ENCODE data around the gene ISCA2. TPM values are rescaled to one million over a fixed set of nuclear protein-coding genes. Genes with fewer than 3 reads are reported as not detected.

ISCA2 gene
- total RNA-seq, 4 donors from 2014 or later: 7.9 to 14.7 (median 11.2) TPM

- WGBS: 60% methylated on average over 9 of the region's 10 CpGs
- H3K4me3 ChIP-seq: no peak overlapping the region
- no peaks in the 10 kb centered on the region for H3K36me3 ChIP-seq
- H3K9me3 ChIP-seq: no peaks in the 10 kb centered on the region
- H3K27me3 ChIP-seq: no peaks in the 10 kb centered on the region
- H3K4me1 ChIP-seq: peaks cover 6% of the 10 kb centered on the region
- TF ChIP-seq POLR2A (IDR thresholded peaks at IDR 0.05): no peak
- TF ChIP-seq CTCF (IDR thresholded peaks at IDR 0.05): peak in 1 of 2 donors; percentile 53
- DNase-seq (ENCODE audit: low spot score in 2 of 2): no peak
- H3K27ac ChIP-seq: no peak overlapping the region
These were observed 34.1 kb upstream of the ISCA2 start for GRCh38 chr14:74459289-74459946.

- Histone ChIP-seq H3K4me1 (peaks cover 6% of the 10 kb centered on the region), H3K27me3 (no peaks in the 10 kb centered on the region), H3K9me3 (no peaks in the 10 kb centered on the region), H3K36me3 (no peaks in the 10 kb centered on the region), H3K4me3 (no peak overlapping the region), H3K27ac (no peak overlapping the region)
- DNase-seq (ENCODE audit: low spot score in 2 of 2): no peak
- WGBS: 79% methylated on average over 6 of the region's 6 CpGs
- TF ChIP-seq POLR2AphosphoS5 (IDR thresholded peaks at IDR 0.05): no peak
- TF ChIP-seq CTCF (IDR thresholded peaks at IDR 0.05): no peak
- no peak for TF ChIP-seq EP300 (IDR thresholded peaks at IDR 0.05)
- no peak for TF ChIP-seq POLR2A (IDR thresholded peaks at IDR 0.05)
These were observed 33.6 kb upstream of the ISCA2 start for GRCh38 chr14:74459976-74460375.

GRCh38 chr14:74462993-74463392 is 30.6 kb upstream of the ISCA2 start:
- 100% methylated on average over 3 of the region's 3 CpGs for WGBS
- no peak for DNase-seq (ENCODE audit: low spot score in 2 of 2)
- Histone ChIP-seq H3K27ac (no peak overlapping the region), H3K4me3 (no peak overlapping the region), H3K9me3 (no peaks in the 10 kb centered on the region), H3K27me3 (no peaks in the 10 kb centered on the region), H3K4me1 (peaks cover 6% of the 10 kb centered on the region), H3K36me3 (no peaks in the 10 kb centered on the region)
- TF ChIP-seq EP300 (IDR thresholded peaks at IDR 0.05) (no peak), POLR2AphosphoS5 (IDR thresholded peaks at IDR 0.05) (no peak), POLR2A (IDR thresholded peaks at IDR 0.05) (no peak), CTCF (IDR thresholded peaks at IDR 0.05) (no peak)

- no peak overlapping the region for H3K4me3 ChIP-seq
- 88% methylated on average over 5 of the region's 5 CpGs for WGBS
- H3K4me1 ChIP-seq: peaks cover 12% of the 10 kb centered on the region
- no peak for TF ChIP-seq EP300 (IDR thresholded peaks at IDR 0.05)
- TF ChIP-seq POLR2A (IDR thresholded peaks at IDR 0.05): no peak
- TF ChIP-seq CTCF (IDR thresholded peaks at IDR 0.05): no peak
- no peak for TF ChIP-seq POLR2AphosphoS5 (IDR thresholded peaks at IDR 0.05)
- no peaks in the 10 kb centered on the region for H3K9me3 ChIP-seq
- H3K27ac ChIP-seq: no peak overlapping the region
- H3K36me3 ChIP-seq: no peaks in the 10 kb centered on the region
- H3K27me3 ChIP-seq: no peaks in the 10 kb centered on the region
- no peak for DNase-seq (ENCODE audit: low spot score in 2 of 2)
These were observed 29.9 kb upstream of the ISCA2 start for GRCh38 chr14:74463697-74464096.

GRCh38 chr14:74464785-74465184 is 28.8 kb upstream of the ISCA2 start:
- no peak overlapping the region for H3K4me3 ChIP-seq
- H3K27ac ChIP-seq: no peak overlapping the region
- WGBS: 59% methylated on average over 2 of the region's 3 CpGs
- H3K27me3 ChIP-seq: no peaks in the 10 kb centered on the region
- peaks cover 16% of the 10 kb centered on the region for H3K4me1 ChIP-seq
- TF ChIP-seq POLR2A (IDR thresholded peaks at IDR 0.05) (no peak), POLR2AphosphoS5 (IDR thresholded peaks at IDR 0.05) (no peak), CTCF (IDR thresholded peaks at IDR 0.05) (no peak), EP300 (IDR thresholded peaks at IDR 0.05) (no peak)
- DNase-seq (ENCODE audit: low spot score in 2 of 2): no peak
- no peaks in the 10 kb centered on the region for H3K9me3 ChIP-seq
- no peaks in the 10 kb centered on the region for H3K36me3 ChIP-seq
